HG03469 (cell line): ENCODE measurements around the gene LY9.
"Not testable (repeated sequence)": the region's sequence is repeated elsewhere in the genome, so short reads cannot be mapped to it uniquely, and the experiment has no call there.

Source experiments
- ATAC-seq: cut with Tn5 transposase; IDR thresholded peaks from one replicate; pipeline ENCODE4 v1.9.1; 2021; ENCODE audit warnings: mild to moderate bottlenecking, moderate library complexity, moderate number of reproducible peaks; ENCODE audit not compliant: unreplicated experiment

Gene LY9

GRCh38 chr1:160863061-160863773, 67.2 kb downstream of the LY9 start:
- ATAC-seq, result no peak

- no peak for ATAC-seq
These were observed 67.8 kb downstream of the LY9 start for GRCh38 chr1:160863774-160864131.

GRCh38 chr1:160864173-160864572, 68.2 kb downstream of the LY9 start:
- ATAC-seq, result no peak

- ATAC-seq, result no peak
These were observed 69.4 kb downstream of the LY9 start for GRCh38 chr1:160865337-160865736.

- no peak for ATAC-seq
These were observed 70.2 kb downstream of the LY9 start for GRCh38 chr1:160866001-160866694.

- ATAC-seq, result no peak
These were observed 70.8 kb downstream of the LY9 start for GRCh38 chr1:160866695-160867260.

- not testable (repeated sequence) for ATAC-seq
These were observed 71.7 kb downstream of the LY9 start for GRCh38 chr1:160867651-160868050.

- ATAC-seq, result no peak
These were observed 72.2 kb downstream of the LY9 start for GRCh38 chr1:160868141-160868540.

- no peak for ATAC-seq
These were observed 79.0 kb downstream of the LY9 start for GRCh38 chr1:160874935-160875334.

- not testable (repeated sequence) for ATAC-seq
These were observed 79.6 kb downstream of the LY9 start for GRCh38 chr1:160875591-160875990.

GRCh38 chr1:160876311-160876710, 80.3 kb downstream of the LY9 start:
- no peak for ATAC-seq

GRCh38 chr1:160877221-160877620, 81.2 kb downstream of the LY9 start:
- no peak for ATAC-seq
